GM12891 (cell line): ENCODE data around the gene LRP1.

Experiments used
- PAX5 ChIP-seq: IDR thresholded peaks from 2 replicates; pipeline ENCODE4 v1.6.1; 2011; ENCODE audit warnings: low read length, moderate library complexity, mild to moderate bottlenecking; ENCODE audit not compliant: insufficient read depth, severe bottlenecking
- POLR2A ChIP-seq: IDR thresholded peaks from 2 replicates; pipeline ENCODE4 v1.6.1; 2011; ENCODE audit warnings: low read depth, low read length, control low read depth
- POLR2AphosphoS5 ChIP-seq: IDR thresholded peaks from 2 replicates; pipeline ENCODE4 v1.6.1; 2011; ENCODE audit warnings: low read depth, low read length, control low read depth
- POU2F2 ChIP-seq: IDR thresholded peaks from 2 replicates; pipeline ENCODE4 v1.6.1; 2011; ENCODE audit warnings: low read depth, mild to moderate bottlenecking, control low read depth, low read length, moderate library complexity
- SPI1 ChIP-seq: IDR thresholded peaks from 2 replicates; pipeline ENCODE4 v1.6.1; 2011; ENCODE audit warnings: low read depth, low read length, control low read depth
- TAF1 ChIP-seq: IDR thresholded peaks from 2 replicates; pipeline ENCODE4 v1.6.1; 2011; ENCODE audit warnings: low read depth, low read length, control low read depth

GRCh38 chr12:57235728-57236131 is 107.4 kb downstream of the LRP1 start:
- TF ChIP-seq POLR2AphosphoS5 (no peak), POLR2A (no peak), TAF1 (no peak), POU2F2 (no peak), SPI1 (no peak), PAX5 (no peak)
